H9 (cell line): ENCODE results near the gene GSTK1. TPM values are rescaled to one million over a fixed set of nuclear protein-coding genes. Genes with fewer than 3 reads are reported as not detected.

Experiments used
- DNase-seq: peaks from one replicate; pipeline ENCODE4 v3.0.0-alpha.2; 2017
- H2AFZ ChIP-seq: one replicate; pipeline ENCODE4 v1.6.1; 2013; ENCODE audit warnings: mild to moderate bottlenecking, low read length, control low read depth, moderate library complexity
- H2AK5ac ChIP-seq: 2 replicates; pipeline ENCODE4 v1.6.1; 2013; ENCODE audit warnings: low read length, control low read depth, mixed read lengths; ENCODE audit not compliant: insufficient read length
- H2BK120ac ChIP-seq: one replicate; pipeline ENCODE4 v1.6.1; 2013; ENCODE audit warnings: low read depth, mild to moderate bottlenecking, low read length, control low read depth, inconsistent platforms; ENCODE audit not compliant: poor library complexity, severe bottlenecking
- H2BK12ac ChIP-seq: 2 replicates; pipeline ENCODE4 v1.6.1; 2013; ENCODE audit warnings: low read length, control low read depth, mixed read lengths, low read depth; ENCODE audit not compliant: insufficient read length
- H2BK15ac ChIP-seq: 2 replicates; pipeline ENCODE4 v1.6.1; 2013; ENCODE audit warnings: low read depth, low read length, control low read depth
- H2BK20ac ChIP-seq: one replicate; pipeline ENCODE4 v1.6.1; 2013; ENCODE audit warnings: low read depth, mild to moderate bottlenecking, low read length, control low read depth, inconsistent platforms; ENCODE audit not compliant: poor library complexity, severe bottlenecking
- H2BK5ac ChIP-seq: 2 replicates; pipeline ENCODE4 v1.6.1; 2013; ENCODE audit warnings: low read length, control low read depth, mixed read lengths; ENCODE audit not compliant: insufficient read length
- H3K14ac ChIP-seq: 2 replicates; pipeline ENCODE4 v1.6.1; 2013; ENCODE audit warnings: low read length, control low read depth; ENCODE audit not compliant: insufficient read depth
- H3K18ac ChIP-seq: 2 replicates; pipeline ENCODE4 v1.6.1; 2013; ENCODE audit warnings: low read depth, mild to moderate bottlenecking, mixed read lengths, low read length, control low read depth; ENCODE audit not compliant: insufficient read length
- H3K23ac ChIP-seq: 2 replicates; pipeline ENCODE4 v1.6.1; 2013; ENCODE audit warnings: low read length, control low read depth, mixed read lengths, low read depth; ENCODE audit not compliant: insufficient read length
- H3K23me2 ChIP-seq: 2 replicates; pipeline ENCODE4 v1.6.1; 2013; ENCODE audit warnings: low read depth, mild to moderate bottlenecking, mixed read lengths, low read length, control low read depth; ENCODE audit not compliant: insufficient read length, poor library complexity, severe bottlenecking
- H3K27ac ChIP-seq: 2 replicates; pipeline ENCODE4 v1.5.1; 2013; ENCODE audit warnings: low read length, control low read depth, mixed read lengths, low read depth; ENCODE audit not compliant: insufficient read length
- H3K27me3 ChIP-seq: 2 replicates; pipeline ENCODE4 v1.6.1; 2013; ENCODE audit warnings: low read length, control low read depth, inconsistent platforms; ENCODE audit not compliant: insufficient read depth
- H3K4ac ChIP-seq: 2 replicates; pipeline ENCODE4 v1.6.1; 2013; ENCODE audit warnings: low read depth, mild to moderate bottlenecking, control low read depth, inconsistent platforms, low read length, moderate library complexity
- H3K4me1 ChIP-seq: 2 replicates; pipeline ENCODE4 v1.6.1; 2013; ENCODE audit warnings: low read length, control low read depth, inconsistent platforms; ENCODE audit not compliant: insufficient read depth
- H3K4me2 ChIP-seq: 2 replicates; pipeline ENCODE4 v1.6.1; 2013; ENCODE audit warnings: low read length, control low read depth, mixed read lengths; ENCODE audit not compliant: insufficient read length, insufficient read depth
- H3K56ac ChIP-seq: 2 replicates; pipeline ENCODE4 v1.6.1; 2013; ENCODE audit warnings: low read depth, mild to moderate bottlenecking, mixed read lengths, low read length, control low read depth; ENCODE audit not compliant: insufficient read length
- H3K79me1 ChIP-seq: 2 replicates; pipeline ENCODE4 v1.6.1; 2013; ENCODE audit warnings: low read depth, mild to moderate bottlenecking, moderate library complexity, low read length, control low read depth, inconsistent platforms; ENCODE audit not compliant: insufficient read depth, poor library complexity, severe bottlenecking
- H3K79me2 ChIP-seq: 2 replicates; pipeline ENCODE4 v1.6.1; 2013; ENCODE audit warnings: low read length, control low read depth, inconsistent platforms; ENCODE audit not compliant: insufficient read depth
- H3K9ac ChIP-seq: 2 replicates; pipeline ENCODE4 v1.6.1; 2013; ENCODE audit warnings: low read length, control low read depth, mixed read lengths; ENCODE audit not compliant: insufficient read length; ENCODE audit errors: extremely low read depth
- H3K9me3 ChIP-seq: one replicate; pipeline ENCODE4 v1.6.1; 2013; ENCODE audit warnings: low read depth, low read length, inconsistent platforms; ENCODE audit not compliant: control insufficient read depth
- H3T11ph ChIP-seq: one replicate; pipeline ENCODE4 v1.6.1; 2013; ENCODE audit warnings: mild to moderate bottlenecking, low read length, control low read depth, inconsistent platforms
- H4K20me1 ChIP-seq: one replicate; pipeline ENCODE4 v1.6.1; 2013; ENCODE audit not compliant: control insufficient read depth, insufficient read length, insufficient read depth
- H4K5ac ChIP-seq: 2 replicates; pipeline ENCODE4 v1.6.1; 2013; ENCODE audit warnings: low read depth, mild to moderate bottlenecking, mixed read lengths, low read length, control low read depth; ENCODE audit not compliant: insufficient read length
- H4K8ac ChIP-seq: replicated peaks from 2 replicates; pipeline ENCODE4 v1.6.1; 2013; ENCODE audit warnings: low read length, control low read depth, mixed read lengths, low read depth; ENCODE audit not compliant: insufficient read length
- H4K91ac ChIP-seq: 2 replicates; pipeline ENCODE4 v1.6.1; 2013; ENCODE audit warnings: low read depth, mild to moderate bottlenecking, moderate library complexity, mixed read lengths, low read length, control low read depth; ENCODE audit not compliant: insufficient read length
- H3K27ac Mint-ChIP-seq, 3 experiments: 2 replicates in 2 of 3; 3 replicates in 1 of 3; pipeline ENCODE4 v1.8.0; 2020 to 2021; ENCODE audit warnings: mixed read lengths in 3 of 3, mild to moderate bottlenecking in 1 of 3, moderate library complexity in 1 of 3
- H3K27me3 Mint-ChIP-seq: 2 replicates; pipeline ENCODE4 v1.8.0; 2021; ENCODE audit warnings: low read depth, mild to moderate bottlenecking, moderate library complexity, mixed read lengths
- H3K36me3 Mint-ChIP-seq, 3 experiments: 2 replicates in 2 of 3; 3 replicates in 1 of 3; pipeline ENCODE4 v1.8.0; 2020 to 2021; ENCODE audit warnings: low read depth in 3 of 3, mixed read lengths in 3 of 3; ENCODE audit not compliant: insufficient read depth in 1 of 3
- H3K4me1 Mint-ChIP-seq, 2 experiments: 2 replicates each; pipeline ENCODE4 v1.8.0; 2020; ENCODE audit warnings: mixed read lengths in 2 of 2
- H3K4me3 Mint-ChIP-seq, 2 experiments: 2 replicates in 1 of 2; 3 replicates in 1 of 2; pipeline ENCODE4 v1.8.0; 2020 to 2021; ENCODE audit warnings: mild to moderate bottlenecking in 2 of 2, mixed read lengths in 2 of 2, moderate library complexity in 1 of 2
- H3K9me3 Mint-ChIP-seq, 2 experiments: 2 replicates in 1 of 2; 3 replicates in 1 of 2; pipeline ENCODE4 v1.8.0; 2020; ENCODE audit warnings: mild to moderate bottlenecking in 2 of 2, mixed read lengths in 2 of 2, moderate library complexity in 1 of 2
- CTCF ChIP-seq: fragments of 200-600 bp; sonication (generic); conservative IDR thresholded peaks from 3 replicates; pipeline ENCODE4 v1.8.0; 2021; ENCODE audit warnings: antibody characterized with exemption, mild to moderate bottlenecking
- WGBS: extraction: QIAGEN DNeasy Blood & Tissue Kit; methylation state at CpG from one replicate; pipeline ENCODE4 v1.1.7; 2013; ENCODE audit warnings: missing lambda C conversion rate, low lambda C conversion rate, mixed read lengths; ENCODE audit not compliant: insufficient read length; ENCODE audit errors: extremely low coverage; 5-methylcytosine and 5-hydroxymethylcytosine counted together
- total RNA-seq: library from RNA; stranded (reverse); gene quantifications from 2 replicates; pipeline ENCODE4 v1.2.1, GENCODE V29; 2021

The GSTK1 gene
- total RNA-seq, 1 experiment from 2014 or later = 36.1 TPM

- DNase-seq = no peak
- H3K9me3 ChIP-seq = no peaks in the 10 kb centered on the region
- H3K27me3 ChIP-seq = no peaks in the 10 kb centered on the region
- H3K27ac ChIP-seq = no peak overlapping the region
- no peak overlapping the region for H3K9ac ChIP-seq
- no peaks in the 10 kb centered on the region for H3K23me2 ChIP-seq
- no peak overlapping the region for H3K14ac ChIP-seq
- TF ChIP-seq CTCF = no peak
- no peaks in the 10 kb centered on the region; a peak in 1 of 5 replicates for H3K9me3 Mint-ChIP-seq
- no peak overlapping the region for H3K4me2 ChIP-seq
- H2BK5ac ChIP-seq = no peak overlapping the region
- no peak overlapping the region for H2BK20ac ChIP-seq
- H3K27me3 Mint-ChIP-seq = peaks cover 12% of the 10 kb centered on the region; the same call in 1 of the 2 replicates
- no peak overlapping the region for H4K8ac ChIP-seq
- H2BK120ac ChIP-seq = no peak overlapping the region
- no peak overlapping the region for H4K5ac ChIP-seq
- H3K18ac ChIP-seq = no peak overlapping the region
- no peaks in the 10 kb centered on the region for H3K79me1 ChIP-seq
- no peaks in the 10 kb centered on the region for H3K36me3 Mint-ChIP-seq
- no peaks in the 10 kb centered on the region for H4K20me1 ChIP-seq
- no peak overlapping the region for H2BK15ac ChIP-seq
- H2BK12ac ChIP-seq = no peak overlapping the region
- H3K4ac ChIP-seq = no peak overlapping the region
- H3K4me3 Mint-ChIP-seq = no peak overlapping the region
- H3K4me1 Mint-ChIP-seq = no peaks in the 10 kb centered on the region
- no peaks in the 10 kb centered on the region for H3K79me2 ChIP-seq
- H3K23ac ChIP-seq = no peak overlapping the region
- no peak overlapping the region for H2AFZ ChIP-seq
- H3K4me1 ChIP-seq = no peaks in the 10 kb centered on the region
- WGBS = no CpG with 5 or more reads among the region's 2 CpGs
- H2AK5ac ChIP-seq = no peak overlapping the region
- H3T11ph ChIP-seq = no peak overlapping the region
- no peak overlapping the region for H3K27ac Mint-ChIP-seq
- no peak overlapping the region for H4K91ac ChIP-seq
- no peak overlapping the region for H3K56ac ChIP-seq
Observed at GRCh38 chr7:143221286-143221685, 42.0 kb upstream of the GSTK1 start.
